Hypothalamus (tissue), 51 donors: ENCODE data around the gene DEXI.
A peak's percentile ranks its signal among the peaks of the same experiment; 100 is the strongest.

Experiments used
- DNase-seq, 51 donors: peaks; one replicate each; lab custom pipeline; 2025; lab: John Stamatoyannopoulos, UW

The DEXI gene

DNA sequence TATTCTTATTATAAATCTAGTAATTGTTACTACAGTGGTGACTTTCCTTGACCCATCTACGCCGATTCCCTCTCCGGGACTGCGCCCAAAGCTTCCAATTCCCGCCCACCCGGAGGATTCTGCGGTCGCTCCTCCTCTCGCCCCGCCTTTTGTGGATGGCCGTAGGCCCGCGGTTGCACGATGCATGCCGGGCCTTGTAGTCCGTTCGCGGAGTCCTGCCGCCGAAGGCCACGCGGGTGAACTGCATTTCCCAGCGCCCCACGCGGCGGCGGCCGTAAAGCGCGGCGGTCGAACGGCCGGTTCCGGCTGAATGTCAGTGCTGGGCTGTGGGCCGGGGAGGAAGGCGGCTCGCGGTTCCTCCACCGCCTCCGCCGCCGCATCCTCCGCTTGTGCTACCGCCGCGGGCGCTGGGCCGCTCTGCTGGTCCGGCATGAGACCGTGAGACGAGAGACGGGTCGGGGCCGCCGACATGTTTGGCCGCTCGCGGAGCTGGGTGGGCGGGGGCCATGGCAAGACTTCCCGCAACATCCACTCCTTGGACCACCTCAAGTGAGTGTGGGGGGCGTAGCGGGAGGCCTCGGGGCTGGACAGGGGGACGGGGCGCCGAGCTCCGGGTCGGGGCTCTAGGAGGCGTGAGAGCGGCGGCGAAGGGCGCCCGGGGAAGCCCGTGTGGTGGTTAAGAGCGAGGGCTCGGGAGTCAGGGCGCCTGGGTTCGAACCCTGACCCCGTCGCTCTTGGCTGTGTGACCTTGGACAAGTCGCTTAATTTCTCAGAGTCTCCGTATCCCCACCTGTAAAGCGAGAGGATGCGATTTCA is 2.2 kb upstream of the DEXI start, which contains the start of gene CLEC16A:
CLEC16A (plus strand) TSS at position 316 of the 816 bp plus-strand sequence; CDS start at position 470, 154 bp downstream.
- DNase-seq, result peak; percentile 53 to 99 (median 96)

GRCh38 chr16:10943064-10943353 is 741 bp upstream of the DEXI start:
- DNase-seq, result no peak

GRCh38 chr16:10941935-10942351 is 325 bp downstream of the DEXI start:
- peak in 1 of 51 donors; percentile 50 for DNase-seq

DNA sequence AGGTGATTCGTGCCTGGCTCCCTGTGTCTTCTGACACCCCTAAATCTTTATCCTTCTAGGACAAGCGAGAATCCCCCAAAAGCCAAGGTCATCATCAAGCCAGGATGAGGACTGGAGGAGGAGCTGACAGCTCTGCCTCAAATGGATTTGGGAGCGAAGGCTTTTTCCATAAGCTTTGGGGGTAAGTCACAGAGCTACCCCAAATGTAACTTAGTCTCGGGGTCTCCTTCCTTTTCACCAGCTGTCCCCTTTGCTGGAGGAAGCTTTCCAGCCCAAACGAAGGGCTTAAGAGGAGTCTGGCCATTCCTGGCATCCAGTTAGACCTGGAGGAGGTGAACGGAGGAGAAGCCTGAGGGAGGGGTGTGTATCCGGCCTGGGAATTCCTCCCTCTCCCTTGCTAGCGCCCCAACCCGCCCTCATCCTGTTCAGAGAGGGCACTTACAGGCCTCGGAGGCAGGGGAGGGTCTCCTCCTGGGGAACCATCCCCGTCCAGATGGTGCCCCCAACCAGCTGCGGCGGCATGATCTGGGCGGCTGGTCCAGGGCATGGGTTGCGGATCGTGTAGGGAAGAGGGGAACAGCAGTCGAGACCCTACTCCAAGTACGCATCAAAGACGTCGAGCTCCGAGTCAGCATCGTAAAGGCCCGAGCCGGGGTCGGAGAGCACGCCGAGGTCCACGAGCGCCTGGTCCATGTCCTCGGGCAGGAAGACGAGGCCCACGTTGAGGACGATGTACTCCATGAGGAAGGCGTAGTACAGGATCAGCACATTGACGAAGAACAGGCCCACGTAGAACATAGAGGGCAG is 938 bp downstream of the DEXI start:
- DNase-seq, result peak in 4 of 51 donors; percentile 15 to 34 (median 26)

GRCh38 chr16:10940501-10941079 is 1.7 kb downstream of the DEXI start:
- peak in 15 of 51 donors; percentile 11 to 53 (median 26) for DNase-seq

GRCh38 chr16:10939649-10940234 is 2.5 kb downstream of the DEXI start:
- no peak for DNase-seq

GRCh38 chr16:10938796-10939648 is 3.2 kb downstream of the DEXI start:
- DNase-seq, result no peak

DNA sequence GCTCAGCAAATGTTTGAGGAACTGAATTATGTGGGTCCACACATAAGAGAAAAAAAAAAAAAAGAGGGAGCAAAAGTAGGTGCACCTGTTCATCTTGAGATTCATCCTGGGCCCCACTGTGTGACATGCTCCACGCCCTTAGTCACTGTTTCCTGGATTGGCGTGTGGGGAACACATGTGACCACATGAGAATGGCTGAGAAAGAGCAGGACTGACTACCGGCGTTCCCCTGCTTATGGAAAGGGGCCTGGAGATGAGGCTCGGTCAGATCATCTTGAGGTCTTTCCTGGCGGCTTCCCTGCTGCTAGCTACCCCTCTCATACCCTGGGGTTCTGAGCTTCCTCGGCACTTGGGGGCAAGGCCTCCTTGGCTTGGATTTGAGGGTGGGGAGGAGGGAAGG is 3.9 kb downstream of the DEXI start:
- no peak for DNase-seq

- DNase-seq, result peak in 17 of 51 donors; percentile 11 to 59 (median 33)
These were observed 5.0 kb downstream of the DEXI start for GRCh38 chr16:10937068-10937859.

- peak in 1 of 51 donors; percentile 13 for DNase-seq
These were observed 5.8 kb downstream of the DEXI start for GRCh38 chr16:10936272-10936984.

GRCh38 chr16:10935226-10935915 is 6.9 kb downstream of the DEXI start:
- no peak for DNase-seq

DNA sequence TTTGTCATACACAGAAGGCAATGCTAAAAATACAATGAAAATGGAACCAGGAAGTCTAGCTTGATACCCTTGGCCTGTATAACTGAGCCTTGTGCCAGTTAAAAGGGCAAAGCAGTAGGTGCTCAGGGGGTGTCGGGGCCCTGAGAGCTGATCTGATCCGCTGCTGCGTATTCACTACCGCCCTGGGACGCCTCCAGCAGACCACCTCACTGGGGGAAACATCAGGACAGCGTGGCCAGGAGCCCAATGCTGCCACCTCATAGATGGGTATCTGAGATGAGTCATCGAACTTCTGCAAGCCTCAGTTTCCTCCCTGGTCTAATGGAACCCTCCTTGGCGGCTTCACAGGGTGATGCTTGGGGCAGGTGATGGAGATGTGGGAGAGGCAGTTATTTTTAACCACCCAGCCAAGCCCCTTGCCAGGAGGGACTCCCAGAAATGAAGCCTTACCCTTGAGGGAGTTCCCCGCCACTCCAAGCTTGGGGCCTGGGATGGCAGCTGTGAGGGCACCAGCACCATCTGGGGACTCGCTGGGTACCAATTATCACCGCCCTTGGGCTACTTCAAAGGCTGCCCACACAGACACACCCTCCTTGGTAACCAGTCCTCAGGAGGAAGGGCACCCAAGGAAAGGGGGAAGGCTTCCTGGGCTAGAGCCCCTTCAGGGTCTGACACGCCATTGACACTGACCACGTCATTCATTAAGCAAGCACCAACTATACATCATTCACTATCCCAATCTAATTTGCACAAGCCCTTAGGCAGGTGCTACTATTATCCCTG is 7.8 kb downstream of the DEXI start:
- DNase-seq, result no peak

GRCh38 chr16:10933865-10934264 is 8.4 kb downstream of the DEXI start:
- DNase-seq, result no peak

DNA sequence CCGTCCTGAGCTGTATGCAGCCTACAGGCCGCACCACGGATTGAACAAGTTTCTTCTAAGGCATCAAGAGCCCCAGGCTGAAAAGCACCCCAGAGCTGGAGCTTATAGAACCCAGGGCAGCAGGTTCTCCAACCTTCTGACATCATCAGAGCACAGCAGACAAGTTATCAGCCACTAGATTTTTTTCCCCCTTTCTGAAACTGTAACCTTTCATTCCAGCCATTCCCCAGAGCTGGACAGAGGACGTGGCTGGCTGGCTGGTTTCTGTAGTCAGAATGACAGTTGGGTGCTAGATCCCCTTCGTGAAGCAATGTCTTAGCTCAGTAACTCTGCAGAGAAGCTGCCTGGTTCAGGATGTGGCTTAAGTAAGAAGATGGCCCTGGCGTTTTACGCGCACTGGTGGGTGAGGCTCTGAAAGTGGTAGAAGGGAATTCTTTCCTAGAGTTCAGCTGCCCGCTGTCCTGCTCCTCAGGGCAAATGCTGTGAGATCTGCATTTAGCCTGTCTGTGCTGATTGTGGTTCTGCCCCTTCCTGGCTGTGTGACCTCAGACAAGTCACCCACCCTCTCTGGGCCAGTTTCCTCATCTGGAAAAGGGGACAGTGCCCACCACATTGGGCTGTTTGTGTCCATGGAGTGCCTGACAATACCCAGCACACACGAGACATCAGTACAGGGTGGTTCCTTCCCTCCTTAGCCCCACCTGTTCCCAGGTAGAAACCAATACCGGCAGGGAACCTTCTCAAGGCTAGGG is 9.1 kb downstream of the DEXI start:
- DNase-seq, result no peak

- DNase-seq, result no peak
These were observed 10.2 kb downstream of the DEXI start for GRCh38 chr16:10931977-10932632.

GRCh38 chr16:10931134-10931533 is 11.1 kb downstream of the DEXI start:
- DNase-seq, result no peak
